ENCODE measurements around the gene ING4.

Gene ING4

DNA sequence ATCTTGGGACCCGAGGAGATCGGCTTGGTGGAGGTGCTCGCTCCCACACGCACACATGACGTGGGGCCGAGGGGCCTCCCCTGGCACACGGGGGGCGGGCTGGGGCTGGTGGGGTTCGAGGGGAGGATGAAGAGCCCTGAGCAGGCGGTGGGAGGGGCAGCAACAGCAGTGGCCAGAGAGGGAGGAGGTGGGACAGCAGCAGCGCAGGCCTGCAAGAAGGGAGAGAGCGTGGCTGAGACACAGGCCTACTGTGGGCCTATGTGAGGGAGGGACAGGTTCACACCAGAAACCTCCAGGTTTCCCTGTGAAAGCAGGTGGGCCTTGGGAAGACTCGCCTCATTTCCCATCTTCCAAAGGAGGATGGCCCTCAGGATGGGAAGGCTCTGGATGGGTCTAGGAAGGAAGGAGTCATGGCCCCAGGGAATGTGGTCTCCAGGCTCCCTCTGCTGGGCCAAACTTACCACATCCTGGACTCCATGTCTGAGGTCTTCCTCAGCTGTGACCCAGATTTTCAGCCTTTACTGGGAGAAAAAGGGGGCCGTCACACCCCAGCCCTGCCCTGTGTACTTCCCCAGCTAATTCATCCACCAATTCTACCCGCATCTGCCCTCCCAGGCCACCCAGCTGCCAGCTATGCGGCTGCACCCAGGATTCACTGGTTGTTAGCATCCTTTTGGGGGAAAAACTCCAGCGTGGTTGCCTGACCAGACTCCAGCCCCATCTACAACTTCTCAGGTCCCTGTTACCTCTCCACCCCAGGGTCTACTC, 34.8 kb upstream of the ING4 start:
- TF ChIP-seq TCF12 (IDR thresholded peaks at IDR 0.05; ENCODE audit: low read depth) (no peak), RAD21 (IDR thresholded peaks at IDR 0.05; ENCODE audit: low read depth) (peak; percentile 89), CEBPB (IDR thresholded peaks at IDR 0.05) (no peak), CREB1 (IDR thresholded peaks at IDR 0.05; ENCODE audit: low read depth) (no peak), YY1 (IDR thresholded peaks at IDR 0.05; ENCODE audit: low read depth) (peak; percentile 28; the same call in 1 of the 2 replicates), TEAD4 (IDR thresholded peaks at IDR 0.05) (peak; percentile 37; the same call in 1 of the 2 replicates), TAF1 (IDR thresholded peaks at IDR 0.05; ENCODE audit: low read depth) (no peak), NFIC (IDR thresholded peaks at IDR 0.05) (no peak), FOXM1 (IDR thresholded peaks at IDR 0.05; ENCODE audit: borderline replicate concordance, low read depth) (no peak), ZBTB7A (IDR thresholded peaks at IDR 0.05; ENCODE audit: low read depth) (no peak), EP300 (IDR thresholded peaks at IDR 0.05; ENCODE audit: borderline replicate concordance) (no peak), EGR1 (IDR thresholded peaks at IDR 0.05) (no peak)
- TF ChIP-seq, protein P1, sequence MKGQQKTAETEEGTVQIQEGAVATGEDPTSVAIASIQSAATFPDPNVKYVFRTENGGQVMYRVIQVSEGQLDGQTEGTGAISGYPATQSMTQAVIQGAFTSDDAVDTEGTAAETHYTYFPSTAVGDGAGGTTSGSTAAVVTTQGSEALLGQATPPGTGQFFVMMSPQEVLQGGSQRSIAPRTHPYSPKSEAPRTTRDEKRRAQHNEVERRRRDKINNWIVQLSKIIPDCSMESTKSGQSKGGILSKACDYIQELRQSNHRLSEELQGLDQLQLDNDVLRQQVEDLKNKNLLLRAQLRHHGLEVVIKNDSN (IDR thresholded peaks at IDR 0.05): no peak
- TF ChIP-seq, protein P2, sequence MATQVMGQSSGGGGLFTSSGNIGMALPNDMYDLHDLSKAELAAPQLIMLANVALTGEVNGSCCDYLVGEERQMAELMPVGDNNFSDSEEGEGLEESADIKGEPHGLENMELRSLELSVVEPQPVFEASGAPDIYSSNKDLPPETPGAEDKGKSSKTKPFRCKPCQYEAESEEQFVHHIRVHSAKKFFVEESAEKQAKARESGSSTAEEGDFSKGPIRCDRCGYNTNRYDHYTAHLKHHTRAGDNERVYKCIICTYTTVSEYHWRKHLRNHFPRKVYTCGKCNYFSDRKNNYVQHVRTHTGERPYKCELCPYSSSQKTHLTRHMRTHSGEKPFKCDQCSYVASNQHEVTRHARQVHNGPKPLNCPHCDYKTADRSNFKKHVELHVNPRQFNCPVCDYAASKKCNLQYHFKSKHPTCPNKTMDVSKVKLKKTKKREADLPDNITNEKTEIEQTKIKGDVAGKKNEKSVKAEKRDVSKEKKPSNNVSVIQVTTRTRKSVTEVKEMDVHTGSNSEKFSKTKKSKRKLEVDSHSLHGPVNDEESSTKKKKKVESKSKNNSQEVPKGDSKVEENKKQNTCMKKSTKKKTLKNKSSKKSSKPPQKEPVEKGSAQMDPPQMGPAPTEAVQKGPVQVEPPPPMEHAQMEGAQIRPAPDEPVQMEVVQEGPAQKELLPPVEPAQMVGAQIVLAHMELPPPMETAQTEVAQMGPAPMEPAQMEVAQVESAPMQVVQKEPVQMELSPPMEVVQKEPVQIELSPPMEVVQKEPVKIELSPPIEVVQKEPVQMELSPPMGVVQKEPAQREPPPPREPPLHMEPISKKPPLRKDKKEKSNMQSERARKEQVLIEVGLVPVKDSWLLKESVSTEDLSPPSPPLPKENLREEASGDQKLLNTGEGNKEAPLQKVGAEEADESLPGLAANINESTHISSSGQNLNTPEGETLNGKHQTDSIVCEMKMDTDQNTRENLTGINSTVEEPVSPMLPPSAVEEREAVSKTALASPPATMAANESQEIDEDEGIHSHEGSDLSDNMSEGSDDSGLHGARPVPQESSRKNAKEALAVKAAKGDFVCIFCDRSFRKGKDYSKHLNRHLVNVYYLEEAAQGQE (IDR thresholded peaks at IDR 0.05; ENCODE audit: low read depth): no peak
- TF ChIP-seq, protein P3, sequence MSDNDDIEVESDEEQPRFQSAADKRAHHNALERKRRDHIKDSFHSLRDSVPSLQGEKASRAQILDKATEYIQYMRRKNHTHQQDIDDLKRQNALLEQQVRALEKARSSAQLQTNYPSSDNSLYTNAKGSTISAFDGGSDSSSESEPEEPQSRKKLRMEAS (IDR thresholded peaks at IDR 0.05): no peak

DNA sequence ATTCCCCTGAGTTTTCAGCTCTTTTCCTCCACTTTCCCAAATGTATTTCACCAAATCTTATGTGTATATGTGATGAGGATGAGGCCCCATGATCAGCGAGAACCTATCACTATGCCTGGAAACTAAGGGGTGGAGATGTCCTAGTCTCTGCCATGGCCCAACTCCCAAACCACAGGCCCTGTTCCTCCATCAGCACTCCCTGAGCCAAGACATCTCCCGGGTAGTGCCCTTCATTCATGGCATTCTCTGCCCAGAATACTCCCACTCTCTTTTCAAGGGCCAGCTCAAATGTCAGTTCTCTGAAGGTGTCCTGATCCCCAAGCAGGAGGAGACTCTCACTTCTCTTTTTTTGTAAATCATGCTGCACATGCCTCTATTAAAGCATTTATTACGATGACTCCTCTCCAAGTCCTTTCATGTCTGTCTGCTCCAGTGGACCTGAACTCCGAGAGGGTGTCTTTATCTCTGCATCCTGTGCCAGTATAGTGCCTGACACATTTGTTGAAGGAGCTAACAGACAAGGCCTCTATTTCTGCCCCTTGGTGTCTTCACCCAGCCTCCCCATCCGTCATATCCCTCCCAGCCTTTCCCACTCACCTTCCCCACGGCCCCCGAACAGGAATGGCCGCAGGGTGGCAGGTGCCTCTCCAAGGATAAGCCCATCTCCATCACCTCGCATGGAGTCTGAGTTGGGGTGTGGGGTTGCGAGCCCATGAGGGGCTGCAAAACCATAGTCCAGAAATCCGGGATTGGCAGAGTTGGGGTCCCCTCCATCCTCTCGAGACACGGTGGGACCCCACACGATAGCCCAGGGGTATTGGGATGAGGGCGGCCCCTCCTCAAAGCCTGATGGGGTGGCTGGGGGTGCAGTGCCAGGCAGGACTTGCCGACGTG, 34.0 kb upstream of the ING4 start:
- no peak for TF ChIP-seq CEBPB (IDR thresholded peaks at IDR 0.05)

DNA sequence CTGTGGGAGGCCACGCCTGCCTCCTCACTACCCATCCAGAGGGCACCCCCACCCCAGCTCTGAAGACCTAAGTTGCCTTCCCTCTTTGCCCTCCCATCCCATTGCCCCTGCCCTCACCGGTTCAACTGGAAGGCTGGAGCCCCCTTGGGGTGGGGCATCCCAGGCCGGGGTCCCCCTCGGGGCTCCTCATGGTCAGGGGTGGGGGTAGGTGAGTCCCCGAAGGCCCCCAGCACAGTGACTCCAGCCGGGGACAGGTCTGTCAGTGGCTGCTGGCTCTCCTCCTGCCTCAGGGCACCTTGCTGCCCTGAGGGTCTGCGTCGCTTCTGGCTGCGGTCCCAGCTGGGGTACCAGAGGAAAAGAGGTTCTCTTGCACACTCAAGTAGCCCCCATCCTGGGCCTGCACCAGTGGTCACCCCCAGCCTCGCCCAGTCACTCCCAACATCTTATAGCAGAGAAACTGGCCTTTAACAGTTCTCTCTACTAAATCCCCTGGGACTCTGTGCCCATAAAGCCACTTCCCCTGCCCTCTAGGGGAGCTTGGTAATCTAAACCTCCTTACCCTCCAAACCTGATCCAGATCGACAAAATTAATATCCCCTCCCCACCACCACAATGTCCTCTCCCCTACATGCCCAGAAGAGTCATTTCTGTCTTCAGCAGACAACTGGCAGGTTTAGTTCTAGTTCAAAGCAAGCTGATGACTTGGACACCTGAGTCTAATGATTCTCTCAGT, 32.6 kb upstream of the ING4 start:
- TF ChIP-seq RAD21 (IDR thresholded peaks at IDR 0.05; ENCODE audit: low read depth) (no peak), TEAD4 (IDR thresholded peaks at IDR 0.05) (no peak), FOXM1 (IDR thresholded peaks at IDR 0.05; ENCODE audit: borderline replicate concordance, low read depth) (no peak)
- TF ChIP-seq, protein P1 (IDR thresholded peaks at IDR 0.05): no peak

DNA sequence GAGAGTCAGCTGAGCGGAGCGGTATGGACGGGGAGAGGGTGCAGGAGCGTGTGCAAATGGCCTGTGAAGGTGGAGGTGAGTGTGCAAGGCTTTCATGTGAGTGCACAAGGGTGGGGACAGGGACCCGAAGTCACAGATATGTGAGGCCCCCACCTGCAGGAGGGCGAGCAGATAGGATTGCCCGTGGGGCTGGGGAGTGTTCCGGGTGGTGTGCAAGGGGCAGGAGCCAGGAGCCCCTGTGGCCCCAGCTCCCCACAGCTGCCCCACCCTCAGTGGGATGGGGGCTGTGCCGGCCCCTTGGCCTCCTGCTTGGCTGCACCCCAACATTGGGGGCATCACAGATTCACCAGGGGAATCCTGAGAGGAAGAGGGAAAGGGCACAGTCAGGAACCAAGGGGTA, 31.8 kb upstream of the ING4 start:
- TF ChIP-seq TCF12 (IDR thresholded peaks at IDR 0.05; ENCODE audit: low read depth) (no peak), FOXM1 (IDR thresholded peaks at IDR 0.05; ENCODE audit: borderline replicate concordance, low read depth) (no peak), NFIC (IDR thresholded peaks at IDR 0.05) (no peak), ZBTB7A (IDR thresholded peaks at IDR 0.05; ENCODE audit: low read depth) (no peak), RAD21 (IDR thresholded peaks at IDR 0.05; ENCODE audit: low read depth) (no peak), EP300 (IDR thresholded peaks at IDR 0.05; ENCODE audit: borderline replicate concordance) (no peak), CEBPB (IDR thresholded peaks at IDR 0.05) (no peak), YY1 (IDR thresholded peaks at IDR 0.05; ENCODE audit: low read depth) (no peak), TAF1 (IDR thresholded peaks at IDR 0.05; ENCODE audit: low read depth) (no peak), EGR1 (IDR thresholded peaks at IDR 0.05) (no peak), TEAD4 (IDR thresholded peaks at IDR 0.05) (no peak), CREB1 (IDR thresholded peaks at IDR 0.05; ENCODE audit: low read depth) (no peak)
- TF ChIP-seq, protein P1 (IDR thresholded peaks at IDR 0.05): no peak
- TF ChIP-seq, protein P3 (IDR thresholded peaks at IDR 0.05): no peak
- TF ChIP-seq, protein P2 (IDR thresholded peaks at IDR 0.05; ENCODE audit: low read depth): no peak

Measured in Ishikawa (cell line).